Natural killer cell (primary cell): Measurements from ENCODE around the gene KRT3. TPM values are rescaled to one million over a fixed set of nuclear protein-coding genes. Genes with fewer than 3 reads are reported as not detected.

Experiments
- ATAC-seq, 3 donors: fragments of 150-1000 bp in 2 of 3; fragments of 200-7000 bp in 1 of 3; cut with Tn5 transposase; 1 replicate in 1 of 3; 2 replicates in 2 of 3; pipeline ENCODE4 v1.10.0; 2021; ENCODE audit warnings: mild to moderate bottlenecking in 2 of 3, moderate library complexity in 2 of 3
- DNase-seq, 2 donors: peaks; one replicate each; pipeline versions ENCODE4 v3.0.0 to v3.0.0-alpha.2; 2013 to 2021; ENCODE audit warnings: mixed read lengths in 1 of 2
- H3K27ac ChIP-seq: one replicate; pipeline ENCODE4 v1.5.1; 2013; ENCODE audit warnings: mild to moderate bottlenecking, low read length
- H3K27me3 ChIP-seq: one replicate; pipeline ENCODE4 v1.6.1; 2013; ENCODE audit warnings: low read length; ENCODE audit not compliant: control insufficient read depth, insufficient read depth
- H3K36me3 ChIP-seq: one replicate; pipeline ENCODE4 v1.6.1; 2013; ENCODE audit warnings: low read length; ENCODE audit not compliant: control insufficient read depth, insufficient read depth
- H3K4me1 ChIP-seq: one replicate; pipeline ENCODE4 v1.6.1; 2013; ENCODE audit warnings: low read length; ENCODE audit not compliant: control insufficient read depth, insufficient read depth
- H3K4me3 ChIP-seq: one replicate; pipeline ENCODE4 v1.5.1; 2013; ENCODE audit warnings: low read length
- H3K9me3 ChIP-seq: one replicate; pipeline ENCODE4 v1.6.1; 2013; ENCODE audit warnings: low read length; ENCODE audit not compliant: control insufficient read depth, insufficient read depth
- H3K27ac Mint-ChIP-seq, 2 donors: one replicate each; pipeline ENCODE4 v1.8.0; 2022; ENCODE audit warnings: mild to moderate bottlenecking in 2 of 2, mixed read lengths in 2 of 2, moderate library complexity in 1 of 2
- H3K27me3 Mint-ChIP-seq, 2 donors: one replicate each; pipeline ENCODE4 v1.8.0; 2022; ENCODE audit warnings: low read depth in 2 of 2, mixed read lengths in 2 of 2
- H3K36me3 Mint-ChIP-seq: one replicate; pipeline ENCODE4 v1.8.0; 2022; ENCODE audit warnings: mixed read lengths
- H3K4me1 Mint-ChIP-seq, 2 donors: one replicate each; pipeline ENCODE4 v1.8.0; 2022; ENCODE audit warnings: mixed read lengths in 2 of 2
- H3K4me3 Mint-ChIP-seq: one replicate; pipeline ENCODE4 v1.8.0; 2022; ENCODE audit warnings: mild to moderate bottlenecking, moderate library complexity, mixed read lengths
- H3K9me3 Mint-ChIP-seq, 2 donors: one replicate each; pipeline ENCODE4 v1.8.0; 2022; ENCODE audit warnings: mixed read lengths in 2 of 2
- WGBS: methylation state at CpG from one replicate; pipeline ENCODE4 v1.1.7; 2013; ENCODE audit warnings: missing lambda C conversion rate; ENCODE audit not compliant: insufficient coverage; 5-methylcytosine and 5-hydroxymethylcytosine counted together
- intact Hi-C: fragments of 100-400 bp; cut with micrococcal nuclease; formaldehyde crosslinking; loops from one replicate; pipeline ENCODE4 v1.14.2; 2022
- total RNA-seq, 4 donors: library from RNA; stranded (reverse); fragments of 120-200 nt in 1 of 4; gene quantifications; one replicate each; pipeline versions ENCODE4 v1.2.3 to v1.2.4, GENCODE V29; 2013 to 2022
- TF ChIP-seq, protein P1 (sequence below): fragments of 200-600 bp; IDR thresholded peaks from one replicate; pipeline ENCODE4 v1.8.0; 2022; ENCODE audit warnings: antibody characterized with exemption

KRT3 gene
- total RNA-seq, 3 donors from 2014 or later (not counting 1 experiment from before 2014, with no cell fraction given): not detected

DNA sequence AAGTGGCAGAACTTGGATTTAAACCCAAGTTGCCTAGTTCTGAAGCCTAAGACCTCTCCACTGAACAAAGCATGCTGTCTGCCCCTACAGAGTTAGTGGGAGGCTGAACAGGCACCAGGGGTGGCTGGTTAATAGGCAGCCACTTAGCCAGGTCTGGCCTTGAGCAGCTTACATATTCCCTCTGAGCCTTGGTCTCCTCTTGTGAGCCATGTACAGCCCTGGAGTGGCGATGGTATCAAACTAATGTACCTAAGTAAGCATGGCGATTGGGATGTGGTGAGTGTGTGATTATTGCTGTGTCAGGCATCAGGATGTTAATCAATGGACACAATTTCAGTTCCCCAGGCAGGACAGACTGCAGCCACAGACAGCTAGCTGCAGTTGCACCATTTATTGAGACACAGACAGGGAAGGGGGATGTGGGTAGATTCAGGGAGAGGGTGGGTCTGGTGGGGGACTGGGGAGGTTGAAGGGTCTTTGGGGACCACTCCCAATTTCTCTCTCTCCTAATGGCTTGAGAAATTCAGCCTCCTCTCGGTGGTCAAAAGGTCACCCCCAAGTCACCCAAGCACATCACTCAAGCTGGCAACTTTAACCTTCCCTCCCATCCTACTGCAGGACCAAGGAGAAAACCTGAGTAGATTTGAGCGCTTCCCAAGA, 25.3 kb upstream of the KRT3 start:
- Mint-ChIP-seq H3K27ac (no peak overlapping the region), H3K27me3 (peaks cover 6 to 14% of the 10 kb centered on the region in 2 donors), H3K4me3 (no peak overlapping the region), H3K9me3 (no peaks in the 10 kb centered on the region), H3K4me1 (peaks cover 0 to 16% of the 10 kb centered on the region in 2 donors), H3K36me3 (no peaks in the 10 kb centered on the region)
- intact Hi-C loops: no loop called here
- Histone ChIP-seq H3K9me3 (no peaks in the 10 kb centered on the region), H3K27ac (no peak overlapping the region), H3K4me3 (no peak overlapping the region), H3K36me3 (no peaks in the 10 kb centered on the region), H3K27me3 (no peaks in the 10 kb centered on the region), H3K4me1 (no peaks in the 10 kb centered on the region)
- no peak for DNase-seq
- whole genome bisulfite sequencing: 81% methylated on average over 4 of the region's 4 CpGs
- TF ChIP-seq, protein P1, sequence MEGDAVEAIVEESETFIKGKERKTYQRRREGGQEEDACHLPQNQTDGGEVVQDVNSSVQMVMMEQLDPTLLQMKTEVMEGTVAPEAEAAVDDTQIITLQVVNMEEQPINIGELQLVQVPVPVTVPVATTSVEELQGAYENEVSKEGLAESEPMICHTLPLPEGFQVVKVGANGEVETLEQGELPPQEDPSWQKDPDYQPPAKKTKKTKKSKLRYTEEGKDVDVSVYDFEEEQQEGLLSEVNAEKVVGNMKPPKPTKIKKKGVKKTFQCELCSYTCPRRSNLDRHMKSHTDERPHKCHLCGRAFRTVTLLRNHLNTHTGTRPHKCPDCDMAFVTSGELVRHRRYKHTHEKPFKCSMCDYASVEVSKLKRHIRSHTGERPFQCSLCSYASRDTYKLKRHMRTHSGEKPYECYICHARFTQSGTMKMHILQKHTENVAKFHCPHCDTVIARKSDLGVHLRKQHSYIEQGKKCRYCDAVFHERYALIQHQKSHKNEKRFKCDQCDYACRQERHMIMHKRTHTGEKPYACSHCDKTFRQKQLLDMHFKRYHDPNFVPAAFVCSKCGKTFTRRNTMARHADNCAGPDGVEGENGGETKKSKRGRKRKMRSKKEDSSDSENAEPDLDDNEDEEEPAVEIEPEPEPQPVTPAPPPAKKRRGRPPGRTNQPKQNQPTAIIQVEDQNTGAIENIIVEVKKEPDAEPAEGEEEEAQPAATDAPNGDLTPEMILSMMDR: no peak
- ATAC-seq: no peak

DNA sequence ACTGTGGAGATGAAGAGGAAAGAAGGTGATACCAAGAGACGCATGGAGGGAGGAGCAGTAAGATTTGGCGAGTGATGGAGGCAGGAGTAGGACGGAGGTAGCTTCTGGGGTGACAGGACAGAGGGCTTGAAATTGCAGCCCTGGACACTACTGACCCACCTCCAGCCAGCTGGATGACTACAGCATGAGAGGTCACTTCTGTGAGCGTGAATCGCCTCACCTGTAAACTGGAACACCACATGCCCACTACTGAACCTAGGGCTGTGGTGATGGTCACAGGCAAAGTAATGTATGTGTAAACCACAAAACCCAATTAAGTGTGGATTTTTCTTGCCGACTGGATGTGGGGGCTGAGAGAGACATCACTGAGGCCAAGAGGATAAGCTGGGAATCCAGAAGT, 24.6 kb upstream of the KRT3 start:
- no peak overlapping the region for H3K27ac ChIP-seq
- no peaks in the 10 kb centered on the region for H3K9me3 Mint-ChIP-seq
- 82% methylated on average over 4 of the region's 6 CpGs for WGBS
- DNase-seq (no peak), ATAC-seq (no peak)
- peaks cover 0 to 16% of the 10 kb centered on the region in 2 donors for H3K4me1 Mint-ChIP-seq
- no peak overlapping the region for H3K27ac Mint-ChIP-seq
- H3K27me3 ChIP-seq: no peaks in the 10 kb centered on the region
- H3K4me3 Mint-ChIP-seq: no peak overlapping the region
- TF ChIP-seq, protein P1: no peak
- H3K27me3 Mint-ChIP-seq: peaks cover 6 to 14% of the 10 kb centered on the region in 2 donors
- intact Hi-C loops: no loop called here
- H3K36me3 ChIP-seq: no peaks in the 10 kb centered on the region
- H3K36me3 Mint-ChIP-seq: no peaks in the 10 kb centered on the region
- H3K9me3 ChIP-seq: no peaks in the 10 kb centered on the region
- H3K4me1 ChIP-seq: no peaks in the 10 kb centered on the region
- H3K4me3 ChIP-seq: no peak overlapping the region

DNA sequence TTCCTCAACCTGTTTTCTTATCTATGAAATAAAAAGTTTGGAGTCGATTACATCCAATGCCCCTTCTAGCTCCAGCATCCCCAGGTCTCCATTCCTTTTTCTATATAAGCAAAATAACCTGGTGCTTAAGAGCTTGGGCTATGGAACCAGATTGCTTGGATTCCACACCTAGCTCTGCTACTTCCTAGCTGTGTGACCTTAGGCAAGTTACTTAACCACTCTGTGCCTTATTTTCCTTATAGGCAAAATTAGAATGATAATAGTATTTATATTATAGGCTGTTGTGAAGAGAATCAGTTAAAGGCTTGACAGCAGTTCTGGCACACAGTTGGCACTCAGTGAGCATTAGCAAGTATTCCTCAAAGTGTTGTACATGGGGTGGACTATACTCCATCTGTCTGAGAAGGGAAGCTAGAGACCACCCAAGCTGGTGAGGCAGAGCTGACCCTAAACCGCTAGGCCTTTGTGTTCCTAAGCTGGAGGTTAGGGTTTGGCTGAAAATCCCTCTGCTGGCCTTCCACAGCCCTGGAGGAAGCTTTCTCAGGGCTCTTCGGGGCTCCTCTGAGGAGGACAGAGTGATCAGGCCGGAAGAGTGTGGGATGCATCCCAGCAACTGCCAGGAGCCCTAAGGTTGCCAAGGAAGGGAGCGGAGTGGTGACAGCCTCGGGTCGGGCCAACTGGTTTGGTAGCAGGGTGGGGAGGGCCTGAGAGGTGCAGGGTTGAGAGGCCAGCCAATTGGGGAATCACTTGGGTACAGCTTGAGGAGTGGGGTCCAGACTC, 24.0 kb upstream of the KRT3 start:
- no peaks in the 10 kb centered on the region for H3K36me3 ChIP-seq
- Mint-ChIP-seq H3K27me3 (peaks cover 6 to 14% of the 10 kb centered on the region in 2 donors), H3K4me1 (peaks cover 0 to 16% of the 10 kb centered on the region in 2 donors), H3K9me3 (no peaks in the 10 kb centered on the region), H3K27ac (no peak overlapping the region), H3K4me3 (no peak overlapping the region), H3K36me3 (no peaks in the 10 kb centered on the region)
- H3K4me3 ChIP-seq: no peak overlapping the region
- DNase-seq (no peak), ATAC-seq (no peak)
- H3K27ac ChIP-seq: no peak overlapping the region
- H3K27me3 ChIP-seq: no peaks in the 10 kb centered on the region
- WGBS: 87% methylated on average over 7 of the region's 7 CpGs
- no peaks in the 10 kb centered on the region for H3K4me1 ChIP-seq
- TF ChIP-seq, protein P1: no peak
- intact Hi-C loops: no loop called here
- H3K9me3 ChIP-seq: no peaks in the 10 kb centered on the region
